Left ventricle myocardium inferior (tissue), 1 donor: ENCODE data around the gene TULP4. TPM values are rescaled to one million over a fixed set of nuclear protein-coding genes. Genes with fewer than 3 reads are reported as not detected.

ENCODE experiments used
- DNase-seq: peaks from one replicate; pipeline ENCODE4 v3.0.0-alpha.2; 2020
- H3K27ac ChIP-seq: fragments of 200-600 bp; replicated peaks from 2 replicates; pipeline ENCODE4 v1.8.0; 2021
- H3K27me3 ChIP-seq: fragments of 200-600 bp; 2 replicates; pipeline ENCODE4 v1.8.0; 2021; ENCODE audit warnings: low read depth
- H3K36me3 ChIP-seq: fragments of 200-600 bp; 2 replicates; pipeline ENCODE4 v1.8.0; 2021
- H3K4me1 ChIP-seq: fragments of 200-600 bp; 2 replicates; pipeline ENCODE4 v1.8.0; 2021
- H3K4me3 ChIP-seq: fragments of 200-600 bp; 2 replicates; pipeline ENCODE4 v1.8.0; 2021; ENCODE audit warnings: mild to moderate bottlenecking, moderate library complexity
- H3K9me3 ChIP-seq: fragments of 200-600 bp; replicated peaks from 2 replicates; pipeline ENCODE4 v1.8.0; 2021
- CTCF ChIP-seq: fragments of 200-600 bp; IDR thresholded peaks from 2 replicates; pipeline ENCODE4 v1.8.0; 2021; ENCODE audit warnings: antibody characterized with exemption, mild to moderate bottlenecking, borderline replicate concordance
- intact Hi-C: fragments of 100-400 bp; cut with micrococcal nuclease; formaldehyde crosslinking; loops from one replicate; pipeline ENCODE4 v1.11.0; 2022
- total RNA-seq: library from RNA; stranded (reverse); fragmentation: NEBNext Ultra II Directional; extraction: Animal tissue kit (Norgen Biotek cat#: 25700); gene quantifications from one replicate; pipeline ENCODE4 v1.2.1, GENCODE V29; 2021
- donor health status: DM: no; HTN: yes; CAD: no; lungs with severe emphysema.

The TULP4 gene
- total RNA-seq, 1 donor from 2014 or later = 111 TPM

DNA sequence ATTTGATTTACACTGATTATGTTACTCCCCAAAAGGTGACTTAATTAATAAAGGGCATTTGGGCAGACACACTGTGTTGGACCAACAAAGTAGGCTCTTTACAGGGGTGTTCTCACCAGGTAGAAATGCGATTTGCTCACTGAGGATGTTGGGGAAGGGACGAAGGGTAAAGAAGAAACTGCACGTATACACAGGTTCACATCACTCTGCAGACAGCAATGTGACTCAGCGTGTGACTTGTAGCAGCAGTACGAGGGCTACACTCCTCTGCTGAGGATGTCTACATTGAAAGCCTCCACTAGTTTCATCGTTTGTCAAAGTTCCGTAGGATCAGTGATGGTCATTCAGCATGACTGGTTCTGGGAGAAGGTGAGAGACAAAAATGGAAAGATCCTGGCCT lies 194.9 kb downstream of the TULP4 start:
- Histone ChIP-seq H3K4me3 (no peak overlapping the region), H3K9me3 (no peaks in the 10 kb centered on the region), H3K4me1 (no peaks in the 10 kb centered on the region), H3K27ac (no peak overlapping the region), H3K27me3 (no peaks in the 10 kb centered on the region), H3K36me3 (peaks cover 25% of the 10 kb centered on the region)
- TF ChIP-seq CTCF = no peak
- no peak for DNase-seq
- intact Hi-C loops = no loop called here

GRCh38 chr6:158508450-158508849 lies 196.2 kb downstream of the TULP4 start:
- H3K9me3 ChIP-seq = no peaks in the 10 kb centered on the region
- H3K27me3 ChIP-seq = no peaks in the 10 kb centered on the region
- no peak for TF ChIP-seq CTCF
- H3K27ac ChIP-seq = no peak overlapping the region
- H3K4me3 ChIP-seq = no peak overlapping the region
- peaks cover 13% of the 10 kb centered on the region for H3K36me3 ChIP-seq
- DNase-seq = no peak
- H3K4me1 ChIP-seq = no peaks in the 10 kb centered on the region
- intact Hi-C loops = no loop called here

- intact Hi-C loops = no loop called here
- peaks cover 13% of the 10 kb centered on the region for H3K36me3 ChIP-seq
- no peak for DNase-seq
Observed at GRCh38 chr6:158509465-158509864, 197.2 kb downstream of the TULP4 start.

GRCh38 chr6:158512809-158513208 lies 200.5 kb downstream of the TULP4 start:
- peaks cover 4% of the 10 kb centered on the region for H3K4me1 ChIP-seq
- H3K27ac ChIP-seq = no peak overlapping the region
- H3K9me3 ChIP-seq = no peaks in the 10 kb centered on the region
- intact Hi-C loops = loop anchor here (10.0 kb wide), 1 partner anchor 92 kb away; no protein-coding TSS in a partner anchor
- no peak overlapping the region for H3K4me3 ChIP-seq
- DNase-seq = no peak
- H3K27me3 ChIP-seq = peaks cover 23% of the 10 kb centered on the region
- H3K36me3 ChIP-seq = no peaks in the 10 kb centered on the region
- TF ChIP-seq CTCF = no peak

More at GRCh38 chr6:158509465-158509864, 197.2 kb downstream of the TULP4 start:
- Histone ChIP-seq H3K4me3 (no peak overlapping the region), H3K27ac (no peak overlapping the region), H3K27me3 (no peaks in the 10 kb centered on the region), H3K4me1 (no peaks in the 10 kb centered on the region), H3K9me3 (no peaks in the 10 kb centered on the region)
- no peak for TF ChIP-seq CTCF

DNA sequence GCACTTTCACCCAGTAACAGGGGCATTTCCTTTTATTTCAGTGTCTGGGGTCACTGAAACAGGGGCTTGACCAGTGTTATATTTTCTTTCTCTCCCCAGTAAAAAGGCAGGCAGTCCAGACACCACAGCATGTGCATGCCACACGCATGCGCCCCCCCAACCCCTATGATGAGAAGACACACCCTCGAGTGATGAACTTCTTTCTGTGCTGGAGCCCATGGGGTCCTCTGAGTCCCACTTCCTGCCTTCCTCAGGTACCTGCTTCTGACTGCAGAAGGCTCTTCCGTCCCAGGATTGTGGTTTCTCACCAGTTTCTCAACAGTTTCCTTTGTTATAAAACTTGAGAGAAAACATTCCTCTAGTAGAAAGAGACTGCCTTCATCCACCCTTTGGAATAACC lies 201.9 kb downstream of the TULP4 start:
- Histone ChIP-seq H3K4me1 (peaks cover 12% of the 10 kb centered on the region), H3K36me3 (no peaks in the 10 kb centered on the region), H3K4me3 (no peak overlapping the region), H3K27me3 (peaks cover 37% of the 10 kb centered on the region), H3K9me3 (no peaks in the 10 kb centered on the region), H3K27ac (no peak overlapping the region)
- intact Hi-C loops = loop anchor here (10.0 kb wide), 1 partner anchor 91 kb away; no protein-coding TSS in a partner anchor
- DNase-seq = no peak
- TF ChIP-seq CTCF = no peak
